Endothelial cell of umbilical vein (primary cell): ENCODE measurements around the gene SUPT3H. TPM values are rescaled to one million over a fixed set of nuclear protein-coding genes. Genes with fewer than 3 reads are reported as not detected.

ENCODE experiments used
- BruUV-seq: library from RNA; stranded (reverse); fragments of 400-500 nt; replicated peaks from 2 replicates; lab custom pipeline; 2021; lab: Mats Ljungman, UMichigan
- CTCF ChIA-PET: fragments of 300-600, 350-600 bp; sonication (Branson Sonifier 250); formaldehyde crosslinking; loops from one replicate; lab custom pipeline; 2021; ENCODE audit warnings: antibody characterized with exemption, inconsistent platforms; lab: Charles Lee
- POLR2A ChIA-PET: fragments of 300-600, 350-600 bp; sonication (Branson Sonifier 250); formaldehyde crosslinking; loops from one replicate; lab custom pipeline; 2021; ENCODE audit warnings: antibody characterized with exemption, inconsistent platforms; lab: Charles Lee
- DNase-seq: peaks from one replicate; pipeline ENCODE4 v3.0.0-alpha.2; 2011; ENCODE audit warnings: low read depth, low spot score
- FAIRE-seq: peaks from 2 replicates; lab custom pipeline; 2011; peaks lifted over from hg19 to GRCh38; lab: Jason Lieb, UNC
- H2AFZ ChIP-seq: 2 replicates; pipeline ENCODE4 v1.6.0; 2012; ENCODE audit warnings: low read depth, low read length, control low read depth, inconsistent platforms
- H3K27ac ChIP-seq: 2 replicates; pipeline ENCODE4 v1.5.1; 2011; ENCODE audit warnings: low read depth, mild to moderate bottlenecking, control low read depth, low read length, moderate library complexity; ENCODE audit not compliant: insufficient read depth
- H3K27me3 ChIP-seq, 2 experiments: 2 replicates each; pipeline versions ENCODE4 v1.6.0 to v1.6.1; 2011; ENCODE audit warnings: low read length in 2 of 2, mixed read lengths in 1 of 2; ENCODE audit not compliant: control insufficient read depth in 2 of 2, insufficient read depth in 2 of 2
- H3K36me3 ChIP-seq, 2 experiments: 2 replicates in 1 of 2; 3 replicates in 1 of 2; pipeline ENCODE4 v1.5.1; 2011; ENCODE audit warnings: low read length in 2 of 2, mild to moderate bottlenecking in 1 of 2, moderate library complexity in 1 of 2; ENCODE audit not compliant: control insufficient read depth in 2 of 2, insufficient read depth in 2 of 2; ENCODE audit errors: extremely low read depth in 1 of 2
- H3K4me1 ChIP-seq: 3 replicates; pipeline ENCODE4 v1.5.1; 2011; ENCODE audit warnings: mild to moderate bottlenecking, low read length; ENCODE audit not compliant: control insufficient read depth, insufficient read depth; ENCODE audit errors: extremely low read depth
- H3K4me2 ChIP-seq: 2 replicates; pipeline ENCODE4 v1.6.1; 2011; ENCODE audit warnings: low read length, control low read depth, mixed read lengths; ENCODE audit not compliant: insufficient read depth
- H3K4me3 ChIP-seq, 3 experiments: fragments of 200-600 bp in 1 of 3; sonication (generic), shearing (Covaris generic) in 1 of 3; replicated peaks in 1 of 3; 2 replicates each; pipeline ENCODE4 v1.5.1; 2011 to 2016; ENCODE audit warnings: control low read depth in 3 of 3, low read length in 3 of 3, mild to moderate bottlenecking in 2 of 3, inconsistent platforms in 1 of 3, low read depth in 1 of 3, moderate library complexity in 1 of 3; ENCODE audit not compliant: insufficient read depth in 1 of 3
- H3K79me2 ChIP-seq: 2 replicates; pipeline ENCODE4 v1.6.0; 2012; ENCODE audit warnings: low read length, inconsistent platforms; ENCODE audit not compliant: control insufficient read depth, insufficient read depth
- H3K9ac ChIP-seq: replicated peaks from 2 replicates; pipeline ENCODE3; 2011; ENCODE audit warnings: low read length, control low read depth; ENCODE audit not compliant: insufficient read depth; ENCODE audit errors: extremely low read depth
- H3K9me1 ChIP-seq: replicated peaks from 3 replicates; pipeline ENCODE4 v1.6.0; 2011; ENCODE audit warnings: mild to moderate bottlenecking, low read length; ENCODE audit not compliant: control insufficient read depth, insufficient read depth; ENCODE audit errors: extremely low read depth
- H3K9me3 ChIP-seq: replicated peaks from 2 replicates; pipeline ENCODE4 v1.5.1; 2012; ENCODE audit warnings: low read length, inconsistent platforms; ENCODE audit not compliant: control insufficient read depth, insufficient read depth
- H4K20me1 ChIP-seq: replicated peaks from 2 replicates; pipeline ENCODE3; 2011; ENCODE audit warnings: mild to moderate bottlenecking, low read length; ENCODE audit not compliant: control insufficient read depth, insufficient read depth; ENCODE audit errors: extremely low read depth
- CTCF ChIP-seq, 2 donors: IDR thresholded peaks; 1 replicate in 1 of 2; 2 replicates in 1 of 2; pipeline ENCODE4 v1.5.1; 2011; ENCODE audit warnings: low read length in 2 of 2, mild to moderate bottlenecking in 2 of 2, moderate library complexity in 2 of 2, control low read depth in 1 of 2, inconsistent platforms in 1 of 2, low read depth in 1 of 2; ENCODE audit not compliant: insufficient read depth in 1 of 2; ENCODE audit errors: extremely low read depth in 1 of 2
- EZH2 ChIP-seq: IDR thresholded peaks from 2 replicates; pipeline ENCODE4 v1.6.1; 2012; ENCODE audit warnings: borderline replicate concordance, low read depth, mild to moderate bottlenecking, moderate library complexity, low read length, inconsistent platforms; ENCODE audit not compliant: severe bottlenecking
- FOS ChIP-seq: IDR thresholded peaks from 2 replicates; pipeline ENCODE4 v1.6.1; 2011; ENCODE audit warnings: mild to moderate bottlenecking, low read length, moderate library complexity, borderline replicate concordance; ENCODE audit not compliant: insufficient read depth
- GATA2 ChIP-seq: IDR thresholded peaks from 2 replicates; pipeline ENCODE4 v1.7.0; 2011; ENCODE audit warnings: low read depth, mild to moderate bottlenecking, moderate library complexity, mixed read lengths, low read length; ENCODE audit not compliant: insufficient read length, insufficient read depth
- JUN ChIP-seq: IDR thresholded peaks from 2 replicates; pipeline ENCODE4 v1.6.1; 2011; ENCODE audit warnings: borderline replicate concordance, low read depth; ENCODE audit not compliant: insufficient read length, insufficient read depth
- MAX ChIP-seq: IDR thresholded peaks from 2 replicates; pipeline ENCODE4 v1.6.1; 2011; ENCODE audit not compliant: insufficient read depth, insufficient read length
- MYC ChIP-seq: IDR thresholded peaks from one replicate; pipeline ENCODE4 v1.6.1; 2011; ENCODE audit warnings: mild to moderate bottlenecking, low read depth, low read length
- POLR2AphosphoS5 ChIP-seq: IDR thresholded peaks from 2 replicates; pipeline ENCODE4 v1.6.1; 2012; ENCODE audit warnings: low read depth, mild to moderate bottlenecking, control low read depth, low read length, moderate library complexity; ENCODE audit not compliant: insufficient read depth
- dilution Hi-C: fragments of 300-500 bp; cut with MboI; formaldehyde crosslinking; loops from one replicate; pipeline ENCODE4 v1.15.0; 2019; ENCODE audit warnings: low sequenced_read_pairs; ENCODE audit not compliant: extremely low pct_ligation_motif_present
- intact Hi-C: fragments of 100-400 bp; cut with micrococcal nuclease; formaldehyde crosslinking; loops from one replicate; pipeline ENCODE4 v1.10.0; 2022
- polyA plus RNA-seq, 4 experiments: library from polyadenylated mRNA; depleted of rRNA in 3 of 4; stranded (reverse) in 3 of 4; unstranded in 1 of 4; fragments of >200 nt; gene quantifications; 2 replicates each; pipeline versions ENCODE4 v1.2.1 to v1.2.3, GENCODE V29; 2011 to 2012; ENCODE audit warnings: missing spikeins in 1 of 4
- total RNA-seq: library from RNA; stranded (reverse); gene quantifications from 2 replicates; pipeline ENCODE4 v1.2.3, GENCODE V29; 2021

Gene SUPT3H
- total and polyA plus RNA-seq, 2 donors (not counting 3 experiments of a cell fraction or from before 2014, with no cell fraction given): 8.3 to 9.8 TPM

GRCh38 chr6:45411959-45412358, 34.2 kb upstream of the SUPT3H start:
- ChIA-PET POLR2A (no interaction called here), CTCF (interaction anchor here (0.7 to 1.4 kb wide), 3 partner anchors 17 to 303 kb away, joined by 3 to 5 read pairs (median 3); no protein-coding TSS in a partner anchor)
- DNase-seq (no peak), FAIRE-seq (no peak)
- dilution Hi-C loops: no loop called here
- Histone ChIP-seq H3K27ac (no peak overlapping the region), H3K79me2 (no peaks in the 10 kb centered on the region), H3K4me3 (no peak overlapping the region), H4K20me1 (no peaks in the 10 kb centered on the region), H2AFZ (no peak overlapping the region), H3K9ac (no peak overlapping the region), H3K36me3 (no peaks in the 10 kb centered on the region), H3K4me2 (no peak overlapping the region), H3K9me3 (no peaks in the 10 kb centered on the region), H3K9me1 (no peaks in the 10 kb centered on the region), H3K4me1 (no peaks in the 10 kb centered on the region), H3K27me3 (peaks cover 22 to 40% of the 10 kb centered on the region in 2 experiments)
- no TSS peak for BruUV-seq
- TF ChIP-seq MYC: no peak
- no peak for TF ChIP-seq POLR2AphosphoS5
- no peak for TF ChIP-seq EZH2
- no peak for TF ChIP-seq GATA2
- TF ChIP-seq CTCF (IDR thresholded peaks at IDR 0.05; ENCODE audit: extremely low read depth in 1 of 2, insufficient read depth in 1 of 2, low read depth in 1 of 2, low read length in 2 of 2): no peak
- TF ChIP-seq MAX: no peak
- no peak for TF ChIP-seq FOS
- TF ChIP-seq JUN: no peak
- intact Hi-C loops: no loop called here
